Occipital lobe (tissue), 2 donors: Measurements from ENCODE around the gene MAGT1. TPM values are rescaled to one million over a fixed set of nuclear protein-coding genes. Genes with fewer than 3 reads are reported as not detected.
"Not testable (repeated sequence)": the region's sequence is repeated elsewhere in the genome, so short reads cannot be mapped to it uniquely, and the experiment has no call there.

Experiments used
- DNase-seq: peaks from one replicate; lab custom pipeline; 2025; lab: John Stamatoyannopoulos, UW
- total RNA-seq: library from RNA; depleted of rRNA; stranded (reverse); fragments of >200 nt; gene quantifications from one replicate; pipeline ENCODE4 v1.2.3, GENCODE V29; 2014

Gene MAGT1
- 18.9 TPM for total RNA-seq

DNA sequence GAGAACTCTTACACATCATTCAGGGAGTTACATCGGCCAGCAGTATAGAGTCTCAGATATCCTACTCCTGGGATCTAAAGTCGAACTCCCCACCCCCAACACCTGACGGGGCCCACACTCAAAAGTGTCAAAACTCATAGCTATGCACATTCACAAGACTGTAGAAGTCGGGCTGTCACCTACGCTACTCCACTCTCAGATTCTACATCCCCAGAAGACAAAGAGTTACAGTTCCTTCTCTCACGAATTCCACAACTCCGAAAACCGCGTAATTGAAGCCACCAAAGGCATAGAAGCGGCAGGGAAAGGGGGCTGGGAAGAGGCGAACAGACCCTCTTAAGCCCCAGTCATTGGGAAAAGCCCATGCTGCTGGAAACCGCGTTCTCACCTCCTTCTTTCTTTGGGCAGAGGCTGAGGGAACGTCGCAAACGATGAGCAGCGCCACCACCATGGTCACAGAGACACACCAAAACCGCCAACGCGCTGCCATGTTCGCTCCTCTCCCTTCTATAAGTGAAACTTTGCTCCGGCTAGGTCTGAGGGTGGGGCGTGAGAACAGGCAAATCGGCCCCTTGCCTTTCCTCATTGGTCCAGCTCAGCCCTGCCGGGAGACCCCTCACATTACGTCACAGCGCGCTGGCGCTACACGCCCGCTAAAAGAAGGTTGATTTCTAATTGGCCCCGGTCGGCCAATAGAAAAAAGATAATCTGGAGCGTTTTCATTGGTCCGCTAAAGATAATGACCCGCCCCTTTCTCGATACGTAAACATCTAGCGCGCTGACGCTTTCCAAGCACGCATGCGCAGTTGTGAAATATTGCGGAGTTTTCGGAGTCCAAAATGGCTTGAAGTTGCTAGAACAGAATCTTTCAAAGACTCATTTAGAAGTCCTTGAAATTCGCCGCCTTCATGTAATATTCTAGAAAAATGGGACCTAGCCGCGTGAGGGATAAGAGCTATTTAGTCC lies at the start of gene MAGT1:
TSS of gene MAGT1 (minus strand) at position 515 of the 966 bp plus-strand sequence. CDS start at position 490, 25 bp downstream.
- peak; percentile 82 for DNase-seq

DNA sequence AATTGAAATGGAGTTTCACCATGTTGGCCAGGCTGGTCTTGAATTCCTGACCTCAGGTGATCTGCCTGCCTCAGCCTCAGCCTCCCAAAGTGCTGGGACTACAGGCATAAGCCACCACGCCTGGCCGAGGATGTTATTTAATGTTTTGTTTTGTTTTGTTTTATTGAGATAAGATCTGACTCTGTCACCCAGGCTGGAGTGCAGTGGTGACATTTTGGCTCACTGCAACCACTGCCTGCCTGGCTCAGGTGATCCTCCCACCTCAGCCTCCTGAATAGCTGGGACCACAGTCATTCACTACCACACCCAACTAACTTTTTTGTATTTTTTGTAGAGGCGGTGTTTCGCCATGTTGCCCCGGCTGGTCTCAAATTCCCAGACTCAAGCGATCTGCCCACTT lies 49.8 kb upstream of the MAGT1 start:
- DNase-seq: not testable (repeated sequence)

DNA sequence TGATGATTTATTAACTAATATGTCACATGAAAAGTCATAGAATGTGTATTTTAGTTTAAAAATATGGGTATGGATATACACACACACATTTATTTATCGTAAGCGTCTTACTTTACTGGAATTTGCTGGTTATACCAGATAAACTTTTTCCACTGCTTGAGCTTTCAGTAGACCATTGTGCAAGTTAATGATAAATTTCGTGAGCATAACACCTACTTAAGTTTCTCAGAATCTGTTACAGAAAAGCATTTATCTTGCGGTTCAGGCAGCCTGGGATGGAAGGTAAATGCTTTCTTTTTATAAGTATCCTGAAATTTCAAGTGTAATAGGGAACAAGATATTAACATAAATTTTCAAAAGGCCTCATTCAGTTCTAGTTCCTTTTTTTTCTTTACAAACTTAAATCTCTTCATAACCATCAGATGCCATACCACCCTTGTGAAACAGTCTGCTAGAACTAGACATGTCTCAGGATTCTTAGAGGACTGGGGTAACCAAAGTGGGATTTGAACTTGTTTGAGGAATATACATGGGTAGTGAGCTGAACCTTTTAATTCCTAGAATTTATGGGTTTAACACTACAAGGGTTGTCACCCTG lies 42.9 kb upstream of the MAGT1 start:
- no peak for DNase-seq

DNA sequence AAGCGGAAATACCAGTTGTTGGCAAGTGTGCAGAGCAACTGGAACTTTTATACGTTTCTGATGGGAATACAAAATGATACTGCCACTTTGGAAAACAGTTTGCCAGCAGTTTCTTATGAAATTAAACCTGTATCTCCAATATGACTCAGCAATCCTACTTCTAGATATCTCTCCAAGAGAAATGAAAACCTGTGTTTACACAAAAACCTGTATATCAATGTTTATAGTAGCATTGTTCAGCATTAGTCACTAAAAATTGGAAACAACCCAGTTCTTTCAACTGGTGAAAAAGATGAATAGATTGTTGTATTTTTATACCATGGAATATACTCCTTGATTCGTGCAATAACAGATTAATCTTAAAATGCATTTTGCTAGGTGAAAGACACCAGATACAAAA lies 42.1 kb upstream of the MAGT1 start:
- DNase-seq: no peak

DNA sequence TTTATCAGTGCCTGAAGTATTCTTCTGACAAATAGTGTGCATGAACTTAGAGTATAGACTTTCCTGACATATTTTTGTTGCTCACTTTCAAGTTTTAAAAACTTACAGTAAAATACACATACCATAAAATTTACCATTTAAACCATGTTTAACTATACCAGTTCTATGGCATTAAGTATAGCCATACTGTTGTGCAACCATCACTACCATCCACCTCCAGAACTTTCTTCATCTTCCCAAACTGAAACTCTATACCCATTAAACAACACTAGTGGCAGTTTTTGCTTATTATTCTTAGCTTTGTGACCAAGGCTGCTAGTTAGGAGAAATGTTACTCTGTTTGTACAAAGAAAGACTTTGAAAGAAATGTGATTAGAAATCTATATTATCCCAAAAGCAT lies 41.1 kb upstream of the MAGT1 start:
- DNase-seq: no peak

DNA sequence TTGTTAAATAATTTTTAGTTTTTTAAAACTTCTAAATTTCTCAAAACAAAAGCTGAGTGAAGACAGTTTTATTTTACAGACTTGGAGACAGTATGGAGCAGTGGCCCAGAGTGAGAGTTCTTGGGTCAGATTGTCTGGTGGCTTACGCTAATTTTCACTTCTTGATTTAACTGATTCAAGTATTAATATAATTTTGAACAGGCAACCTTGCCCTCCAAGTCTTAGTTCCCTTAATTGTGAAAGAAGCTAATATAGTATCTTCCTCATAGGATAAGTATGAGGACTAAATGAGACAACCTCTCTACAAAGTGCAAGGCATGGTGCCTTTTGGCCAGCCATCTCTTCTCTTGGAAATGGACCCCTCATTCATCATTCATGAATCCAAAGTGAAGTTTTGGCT lies 40.7 kb upstream of the MAGT1 start:
- no peak for DNase-seq

DNA sequence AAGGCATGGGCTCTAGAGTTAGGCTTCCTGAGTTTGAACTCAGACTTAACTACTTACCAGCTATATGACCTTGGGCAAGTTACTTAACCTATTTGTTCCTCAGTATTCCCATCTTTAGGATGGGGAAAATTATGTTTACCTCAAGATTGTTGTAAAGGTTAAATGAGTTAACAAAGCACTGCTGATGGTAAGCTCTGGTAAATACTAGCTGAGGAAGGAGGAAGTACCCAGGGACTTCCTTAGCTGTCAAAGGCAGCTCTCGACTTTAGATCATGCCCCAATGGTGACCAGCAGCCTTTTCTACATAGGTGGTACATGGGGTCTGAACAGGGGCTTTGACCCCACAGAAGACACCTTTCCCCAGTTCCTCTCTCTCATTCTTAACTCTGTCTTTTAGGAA lies 35.3 kb upstream of the MAGT1 start:
- no peak for DNase-seq

DNA sequence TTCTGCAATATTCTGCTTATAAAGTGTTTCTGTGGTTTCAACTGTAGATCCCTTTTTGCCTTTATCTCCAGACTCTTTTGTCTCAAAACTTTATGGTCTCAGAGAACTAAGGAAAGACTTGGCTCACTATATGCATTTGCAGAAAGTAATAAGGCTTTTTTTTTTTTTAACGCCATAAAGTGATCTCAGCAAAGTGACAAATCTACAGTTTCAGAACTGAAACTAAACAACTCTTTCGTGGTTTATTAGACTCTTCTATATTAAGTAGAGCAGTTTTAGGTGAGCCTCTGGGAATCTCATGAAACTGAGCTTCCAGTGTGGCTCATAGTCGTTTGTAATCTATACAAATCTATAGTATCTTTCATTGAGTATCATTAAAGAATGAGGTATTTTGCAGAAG lies 30.5 kb upstream of the MAGT1 start:
- no peak for DNase-seq

DNA sequence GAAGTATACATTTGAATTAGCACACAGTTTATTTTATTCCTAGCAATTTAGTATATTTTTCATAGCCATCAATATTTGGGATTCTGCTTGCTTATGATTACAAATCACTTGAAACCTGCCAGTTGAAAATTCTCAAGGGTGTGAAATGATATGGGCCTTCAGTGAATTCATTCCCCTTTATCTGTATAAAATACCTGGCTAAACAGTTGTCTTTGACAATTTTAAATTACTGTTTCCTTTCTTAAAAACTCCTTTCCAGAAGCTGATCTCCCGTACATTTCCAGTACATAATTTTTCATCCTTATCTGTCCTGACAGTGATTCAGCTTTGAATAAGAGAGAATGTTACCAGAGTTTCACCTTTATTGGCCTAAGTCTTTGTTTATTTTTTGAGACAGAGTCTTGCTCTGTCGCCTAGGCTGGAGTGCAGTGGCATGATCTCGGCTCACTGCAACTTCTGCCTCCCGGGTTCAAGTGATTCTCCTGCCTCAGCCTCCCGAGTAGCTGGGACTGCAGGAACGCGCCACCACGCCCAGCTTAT lies 29.2 kb upstream of the MAGT1 start:
- no peak for DNase-seq

DNA sequence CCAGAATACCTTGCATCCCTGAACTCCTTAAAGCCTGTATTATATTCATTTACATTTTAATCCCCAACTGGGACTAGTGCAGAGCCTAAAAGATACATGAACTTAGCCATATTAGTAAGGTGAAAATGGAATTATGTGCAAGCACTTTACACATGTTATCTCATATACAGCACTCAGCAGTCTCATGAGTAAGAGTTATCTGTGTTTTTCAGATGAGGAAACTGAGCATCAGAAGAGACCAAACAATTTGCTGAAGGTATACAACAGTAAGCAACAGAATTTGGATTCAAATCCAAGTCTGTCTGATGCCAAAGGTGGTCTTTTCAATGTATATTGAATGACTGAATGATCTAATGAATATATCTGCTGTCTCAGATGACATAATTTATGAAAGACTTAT lies 27.6 kb upstream of the MAGT1 start:
- DNase-seq: no peak

DNA sequence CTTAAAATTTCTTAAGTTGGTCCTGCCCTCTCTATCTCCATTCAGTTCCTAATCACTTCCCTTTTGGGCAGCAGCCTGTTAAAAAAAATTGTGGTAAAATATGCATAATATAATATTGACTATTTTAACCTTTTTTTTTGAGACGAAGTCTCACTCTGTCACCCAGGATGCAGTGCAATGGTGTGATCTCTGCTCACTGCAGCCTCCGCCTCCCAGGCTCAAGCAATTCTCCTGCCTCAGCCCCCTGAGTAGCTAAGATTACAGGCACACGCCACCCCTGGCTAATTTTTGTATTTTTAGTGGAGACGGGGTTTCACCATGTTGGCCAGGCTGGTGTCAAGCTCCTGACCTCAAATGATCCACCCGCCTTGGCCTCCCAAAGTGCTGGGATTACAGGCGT lies 24.1 kb upstream of the MAGT1 start:
- not testable (repeated sequence) for DNase-seq

DNA sequence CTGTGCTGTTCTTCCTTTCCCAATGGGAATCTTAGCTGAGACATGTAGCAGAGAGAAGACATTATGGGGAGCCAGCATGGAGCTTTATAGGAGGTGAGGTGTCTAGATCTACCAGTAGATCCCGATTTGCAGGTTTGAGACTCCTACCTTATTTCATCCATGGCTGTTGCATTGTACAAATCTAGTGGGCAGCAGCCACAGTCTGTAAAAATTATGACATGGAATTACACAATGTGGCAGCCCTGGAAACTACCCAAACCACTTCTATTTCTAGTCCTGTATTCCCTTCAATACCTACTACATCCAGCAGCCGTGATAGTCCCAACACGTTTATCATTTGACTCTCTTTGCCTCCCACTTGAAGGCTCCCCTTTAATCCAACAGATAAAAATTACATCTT lies 23.3 kb upstream of the MAGT1 start:
- no peak for DNase-seq

DNA sequence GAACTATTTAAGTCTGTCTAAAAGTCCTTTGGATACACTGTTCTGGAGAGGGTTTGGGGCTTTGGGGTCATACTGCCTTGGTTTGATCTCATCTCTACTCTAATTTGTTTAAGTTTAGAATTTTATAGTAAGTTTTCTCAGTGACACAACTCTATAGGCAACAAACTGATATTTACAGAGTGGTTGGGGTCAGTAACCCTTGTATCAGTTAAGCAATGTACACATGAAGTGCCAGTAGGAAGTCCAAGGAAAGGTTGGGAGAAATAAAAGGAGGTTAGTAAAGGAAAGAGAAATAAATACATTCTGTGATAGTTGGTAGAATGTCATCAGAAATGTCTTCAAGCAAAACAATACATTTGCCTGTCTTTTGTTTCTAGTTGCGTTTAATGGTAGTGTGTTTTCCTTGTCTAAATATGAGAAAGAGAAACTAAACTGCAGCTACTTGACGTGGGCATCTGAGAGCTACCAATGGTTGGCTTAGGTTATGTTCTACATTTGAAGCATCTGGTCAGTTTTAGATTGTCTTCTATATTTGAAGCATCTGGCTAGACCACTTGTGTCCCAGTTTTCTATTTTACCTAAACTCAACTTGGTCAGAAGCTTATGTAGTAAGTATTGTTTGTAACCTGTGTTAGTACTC lies 22.2 kb upstream of the MAGT1 start:
- no peak for DNase-seq

DNA sequence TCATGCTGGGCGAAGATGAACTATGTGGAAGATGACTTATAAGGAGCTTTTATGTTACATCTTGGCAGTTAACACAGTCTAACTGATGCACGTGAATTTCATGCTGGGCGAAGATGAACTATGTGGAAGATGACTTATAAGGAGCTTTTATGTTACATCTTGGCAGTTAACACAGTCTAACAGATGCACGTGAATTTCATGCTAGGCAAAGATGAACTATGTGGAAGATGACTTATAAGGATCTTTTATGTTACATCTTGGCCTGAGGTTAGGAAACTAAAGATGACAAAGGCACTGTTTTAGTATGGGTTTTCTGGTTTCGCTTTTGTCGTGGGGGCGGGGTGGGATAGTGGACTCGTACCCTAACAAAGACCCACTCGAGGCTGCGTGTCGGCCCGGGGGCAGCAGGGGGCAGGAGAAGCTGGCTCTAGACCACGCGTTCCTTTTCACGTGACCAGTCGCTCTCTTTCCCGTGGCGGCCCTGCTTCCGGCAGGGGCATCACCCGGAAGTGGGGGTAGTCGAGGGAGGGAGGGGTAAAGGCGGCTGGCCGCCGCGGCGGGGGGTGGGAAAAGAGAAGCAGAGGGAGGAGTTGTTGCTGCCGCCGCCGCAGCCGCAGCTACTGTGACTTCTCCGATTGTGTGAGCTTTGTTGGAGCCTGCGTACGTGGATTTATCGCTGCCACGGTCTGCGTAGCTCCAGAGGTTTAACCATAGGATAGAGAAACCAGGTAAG lies 15.0 kb upstream of the MAGT1 start, which contains the start of gene ATP7A:
TSS of gene ATP7A (plus strand) at position 586 of the 733 bp plus-strand sequence. CDS start 60,949 bp downstream, outside the sequence.
- DNase-seq: peak; percentile 67

DNA sequence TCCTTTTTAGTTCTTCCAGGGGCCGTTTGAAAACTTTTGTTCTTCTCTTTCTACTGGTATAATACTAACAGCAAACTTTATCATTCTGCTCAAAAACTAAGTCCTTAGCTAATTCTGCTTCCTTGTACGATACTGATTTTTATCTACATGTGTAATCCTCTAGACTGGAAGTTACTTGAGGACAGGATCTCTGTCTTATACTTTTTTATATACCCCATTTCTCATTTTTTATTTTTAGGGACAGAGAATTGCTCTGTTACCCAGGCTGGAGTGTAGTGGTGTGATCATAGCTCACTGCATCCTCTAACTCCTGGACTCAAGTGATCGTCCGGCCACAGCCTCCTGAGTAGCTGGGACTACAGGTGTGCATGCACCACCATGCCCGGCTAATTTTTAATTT lies 6.3 kb upstream of the MAGT1 start:
- DNase-seq: no peak

DNA sequence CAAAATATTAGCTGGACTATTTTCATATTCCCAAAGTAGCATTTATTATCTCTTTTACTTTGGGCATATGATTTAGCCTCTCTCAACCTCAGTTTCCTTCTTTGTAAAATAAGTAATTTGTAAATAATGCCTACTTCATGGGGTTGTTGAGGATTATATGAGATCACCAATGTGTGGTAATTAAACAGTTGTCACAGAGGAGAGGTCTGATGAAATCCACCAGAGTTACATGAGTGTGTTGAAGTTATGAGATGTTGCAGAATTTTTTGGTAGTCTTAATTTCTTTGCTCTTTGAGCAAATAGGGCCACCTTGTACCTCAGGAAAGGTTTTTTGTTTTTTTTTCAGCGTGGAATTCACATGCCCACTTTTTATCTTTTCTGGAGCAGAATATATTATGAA lies 5.5 kb upstream of the MAGT1 start:
- no peak for DNase-seq

DNA sequence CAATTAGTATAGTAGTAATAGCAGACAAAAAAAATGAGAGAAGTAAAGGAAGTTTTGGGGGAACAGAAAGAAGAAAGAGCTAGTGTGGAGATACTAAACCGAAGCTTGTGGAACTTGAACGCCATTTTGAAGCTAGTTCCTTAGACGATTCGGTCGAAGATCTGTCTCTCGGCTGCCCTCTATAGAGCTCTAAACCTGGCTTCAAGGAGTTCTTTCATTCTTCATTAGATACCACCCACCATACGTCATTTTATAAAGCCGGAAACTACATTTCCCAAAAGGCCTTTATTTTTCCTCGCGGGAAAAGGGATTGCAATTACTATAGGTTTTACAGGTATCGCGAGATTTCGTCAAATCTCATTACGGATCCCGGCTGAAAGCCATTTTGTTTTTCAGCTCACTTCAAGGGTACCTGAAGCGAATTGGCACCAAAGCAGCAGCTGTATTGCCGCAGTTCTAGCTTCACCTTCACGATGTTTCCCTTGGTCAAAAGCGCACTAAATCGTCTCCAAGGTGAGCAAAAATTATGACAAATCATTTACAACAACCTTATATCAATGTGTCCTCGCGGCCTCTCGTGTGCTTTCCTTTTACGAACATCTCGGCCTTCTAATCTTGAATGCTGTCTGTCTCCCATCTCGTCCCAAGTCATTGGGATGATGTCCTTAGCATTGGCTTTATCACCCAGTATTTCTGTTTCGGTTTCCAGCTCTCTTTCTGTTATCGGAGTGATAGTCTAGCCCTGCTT lies 4.0 kb upstream of the MAGT1 start, which contains the start of gene COX7B:
TSS of gene COX7B (plus strand) at position 388 of the 748 bp plus-strand sequence. CDS start at position 474, 86 bp downstream.
- peak; percentile 35 for DNase-seq

DNA sequence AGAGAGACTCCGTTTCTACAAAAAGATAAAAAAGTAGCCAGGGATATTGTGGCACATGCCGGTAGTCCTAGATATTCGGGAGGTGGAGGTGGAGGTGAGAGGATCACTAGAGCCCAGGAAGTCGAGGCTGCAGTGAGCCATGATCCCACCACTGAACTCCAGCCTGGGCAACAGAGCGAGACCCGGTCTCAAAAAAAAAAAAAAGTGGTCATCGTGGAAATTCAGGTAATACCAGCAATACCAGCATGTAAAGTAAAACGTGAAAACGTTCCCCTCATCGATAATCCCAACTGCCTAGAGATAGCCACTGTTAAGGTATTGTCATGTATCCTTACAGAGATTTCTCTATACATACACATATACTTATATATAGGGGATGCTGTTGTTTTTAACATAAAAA lies 1.5 kb downstream of the MAGT1 start:
- no peak for DNase-seq

DNA sequence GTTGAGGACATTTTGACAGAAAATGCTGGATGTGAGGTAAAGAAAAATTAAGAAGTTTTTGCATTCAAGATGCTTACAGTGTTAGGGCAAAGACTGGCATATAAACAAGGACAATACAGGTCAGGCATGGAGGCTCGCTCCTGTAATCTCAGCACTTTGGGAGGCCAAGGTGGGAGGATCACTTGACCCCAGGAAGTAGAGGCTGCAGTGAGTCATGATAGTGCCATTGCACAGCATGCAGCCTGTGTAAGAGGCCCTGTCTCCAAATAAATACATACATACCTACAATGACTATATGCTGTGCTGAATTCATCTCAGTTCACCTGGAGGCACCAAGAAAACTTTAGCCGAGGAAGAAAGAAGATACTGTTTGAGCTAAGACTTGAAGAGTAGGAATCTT lies 2.3 kb downstream of the MAGT1 start:
- no peak for DNase-seq

DNA sequence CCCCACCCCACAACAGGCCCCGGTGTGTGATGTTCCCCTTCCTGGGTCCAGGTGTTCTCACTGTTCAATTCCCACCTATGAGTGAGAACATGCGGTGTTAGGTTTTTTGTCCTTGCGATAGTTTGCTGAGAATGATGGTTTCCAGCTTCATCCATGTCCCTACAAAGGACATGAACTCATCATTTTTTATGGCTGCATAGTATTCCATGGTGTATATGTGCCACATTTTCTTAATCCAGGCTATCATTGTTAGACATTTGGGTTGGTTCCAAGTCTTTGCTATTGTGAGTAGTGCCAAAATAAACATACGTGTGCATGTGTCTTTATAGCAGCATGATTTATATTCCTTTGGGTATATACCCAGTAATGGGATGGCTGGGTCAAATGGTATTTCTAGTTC lies 13.8 kb downstream of the MAGT1 start:
- DNase-seq: not testable (repeated sequence)
